GM19438 (cell line): ENCODE measurements around the gene LCE1E.

Experiments used
- ATAC-seq: cut with Tn5 transposase; IDR thresholded peaks from one replicate; pipeline ENCODE4 v1.9.1; 2021; ENCODE audit warnings: low read depth; ENCODE audit not compliant: unreplicated experiment

The LCE1E gene

DNA sequence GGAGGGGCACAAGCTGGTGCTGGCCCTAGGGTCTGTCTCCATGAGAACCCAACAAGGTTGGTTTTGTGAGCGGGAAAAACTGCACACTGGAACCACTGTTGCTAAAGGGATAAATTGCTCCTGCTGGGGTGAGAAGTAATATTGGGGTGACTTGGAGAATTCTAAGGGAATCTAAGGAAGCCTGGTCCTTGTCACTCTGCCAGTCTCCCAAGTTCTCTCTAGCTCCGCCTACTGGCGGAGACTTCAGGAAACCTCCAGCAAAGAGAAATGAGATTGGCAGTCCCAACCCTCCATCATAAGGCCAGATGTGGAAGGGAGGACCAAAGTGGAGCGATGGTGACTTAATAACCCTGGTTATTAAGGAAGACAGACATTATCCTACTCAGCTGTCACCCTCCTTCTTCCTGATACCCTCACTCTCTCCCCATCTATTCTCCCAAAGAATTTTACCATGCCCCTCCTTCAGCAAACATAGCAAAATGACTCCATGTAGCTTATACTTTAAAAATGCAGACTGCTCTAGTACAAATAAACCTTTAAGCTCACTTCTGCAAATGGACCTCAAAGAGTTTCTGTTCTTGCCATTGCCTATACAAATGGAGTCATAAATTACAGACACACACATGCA lies 8.4 kb upstream of the LCE1E start:
- no peak for ATAC-seq

GRCh38 chr1:152783095-152783494 lies 3.0 kb upstream of the LCE1E start:
- ATAC-seq = no peak

DNA sequence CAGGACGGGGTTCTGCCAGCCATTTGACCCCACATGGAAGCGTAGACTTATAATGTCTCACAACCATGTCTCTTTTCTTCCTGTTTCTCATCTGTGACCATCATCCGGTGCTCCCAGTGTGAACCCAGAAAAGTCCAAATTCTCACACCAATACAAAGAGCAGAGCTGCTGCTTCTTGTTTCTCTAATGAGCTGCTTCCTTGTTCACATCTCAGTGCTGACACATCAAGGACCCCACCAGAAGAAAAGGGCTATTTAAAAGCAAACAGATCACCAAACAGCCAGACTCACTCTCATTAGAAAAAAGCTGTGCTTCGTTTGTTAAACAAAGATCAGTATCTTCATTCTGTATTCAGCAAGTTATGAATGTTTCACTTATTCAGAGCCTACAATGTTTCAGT lies 9.6 kb downstream of the LCE1E start:
- ATAC-seq = no peak

DNA sequence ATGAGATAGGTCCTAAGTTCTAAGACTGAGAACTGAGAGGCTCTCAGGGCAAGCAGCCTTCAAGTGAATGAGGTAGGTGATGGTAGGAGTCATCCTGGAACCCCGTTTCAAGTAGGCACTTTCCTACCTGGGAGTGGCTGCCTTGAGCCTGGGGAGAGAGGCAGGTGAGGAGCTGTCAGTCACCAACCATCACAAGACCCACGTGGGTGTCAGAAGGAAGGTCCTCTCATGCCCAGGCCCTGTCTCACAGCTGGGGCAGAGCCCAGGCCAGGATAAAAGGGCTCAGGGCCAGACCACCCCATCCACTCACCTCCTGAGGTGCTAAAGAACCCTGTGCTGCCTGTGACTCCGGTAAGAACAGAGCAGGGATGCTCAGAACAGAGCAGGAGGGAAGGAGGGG lies 10.4 kb downstream of the LCE1E start, which contains the start of gene LCE1D:
Gene LCE1D (plus strand): TSS at position 301 of the 400 bp plus-strand sequence. CDS start 1,074 bp downstream, outside the sequence.
- no peak for ATAC-seq

GRCh38 chr1:152801333-152801732 lies 15.3 kb downstream of the LCE1E start:
- no peak for ATAC-seq

DNA sequence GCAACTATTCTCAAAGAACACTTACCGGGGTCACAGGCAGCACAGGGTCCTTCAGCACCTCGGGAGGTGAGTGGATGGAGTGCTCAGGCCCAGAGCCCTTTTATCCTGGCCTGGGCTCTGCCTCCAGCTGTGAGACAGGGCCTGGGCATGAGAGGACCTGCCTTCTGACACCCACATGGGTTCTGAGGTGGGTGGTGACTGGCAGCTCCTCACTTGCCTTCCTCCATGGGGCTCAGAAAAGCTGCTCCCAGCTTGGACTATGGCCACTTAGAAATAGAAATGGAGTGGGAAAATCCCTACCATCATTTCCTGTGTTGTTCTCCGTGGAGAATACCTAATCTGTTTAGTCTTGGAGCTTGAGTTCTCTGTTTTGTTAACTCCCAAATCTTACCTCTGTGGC lies 20.5 kb downstream of the LCE1E start, which contains the start of gene LCE1C:
Gene LCE1C (minus strand): TSS at position 76 of the 400 bp plus-strand sequence. CDS start 1,173 bp downstream, outside the sequence.
- ATAC-seq = no peak

GRCh38 chr1:152811050-152811449 lies 25.0 kb downstream of the LCE1E start:
- no peak for ATAC-seq

DNA sequence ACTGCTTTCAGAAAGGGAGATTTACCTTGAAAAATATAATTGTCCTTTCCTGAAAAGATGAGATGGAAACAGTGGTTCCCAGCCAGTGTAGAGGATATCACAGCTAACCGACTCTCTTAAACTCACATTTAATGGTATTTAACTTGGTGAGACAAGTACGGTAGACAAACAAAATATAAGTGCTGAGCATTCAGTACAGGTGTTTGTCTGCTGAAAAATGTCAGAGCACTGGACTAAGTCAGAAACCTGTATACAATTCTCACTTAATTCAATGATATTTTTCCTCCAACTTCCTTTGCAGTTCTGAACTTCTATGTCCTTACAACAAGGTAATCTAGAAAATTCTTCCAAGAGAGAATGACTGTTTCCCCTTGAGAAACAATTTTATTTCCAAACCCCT lies 25.6 kb downstream of the LCE1E start, which contains the start of gene LCE1B:
Gene LCE1B (plus strand): TSS at position 301 of the 400 bp plus-strand sequence. CDS start 476 bp downstream, outside the sequence.
- no peak for ATAC-seq

DNA sequence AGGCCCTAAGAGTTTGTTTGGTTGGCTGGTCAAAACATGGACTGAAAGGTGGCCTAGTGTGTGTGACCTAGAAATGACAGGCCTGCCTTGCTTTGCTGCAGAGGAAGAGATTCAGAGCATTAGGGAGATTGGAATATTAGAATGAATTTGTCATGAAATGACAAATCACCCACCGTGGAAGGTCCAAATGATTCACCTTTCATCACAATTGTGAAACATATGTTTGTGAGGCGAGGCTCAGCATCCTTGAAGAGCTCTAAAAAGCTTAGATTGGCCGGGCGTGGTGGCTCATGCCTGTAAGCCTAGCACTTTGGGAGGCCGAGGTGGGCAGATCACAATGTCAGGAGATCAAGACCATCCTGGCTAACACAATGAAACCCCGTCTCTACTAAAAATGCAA lies 31.3 kb downstream of the LCE1E start:
- no peak for ATAC-seq

GRCh38 chr1:152823294-152823693 lies 37.2 kb downstream of the LCE1E start:
- ATAC-seq = no peak

- ATAC-seq = no peak
Measured at GRCh38 chr1:152824964-152825363, 38.9 kb downstream of the LCE1E start.

- no peak for ATAC-seq
Measured at GRCh38 chr1:152827173-152827572, 41.1 kb downstream of the LCE1E start, which contains the start of gene LCE1A. Gene LCE1A, plus strand, starts transcription at chr1:152827473. Its CDS starts 0 bp downstream, at chr1:152827473.

GRCh38 chr1:152836870-152837269 lies 50.8 kb downstream of the LCE1E start:
- no peak for ATAC-seq
